ENCODE measurements around the gene GAK. TPM values are rescaled to one million over a fixed set of nuclear protein-coding genes. Genes with fewer than 3 reads are reported as not detected.

GAK gene
- total and polyA plus RNA-seq, 7 donors = 20.9 to 55.8 (median 36.4) TPM

DNA sequence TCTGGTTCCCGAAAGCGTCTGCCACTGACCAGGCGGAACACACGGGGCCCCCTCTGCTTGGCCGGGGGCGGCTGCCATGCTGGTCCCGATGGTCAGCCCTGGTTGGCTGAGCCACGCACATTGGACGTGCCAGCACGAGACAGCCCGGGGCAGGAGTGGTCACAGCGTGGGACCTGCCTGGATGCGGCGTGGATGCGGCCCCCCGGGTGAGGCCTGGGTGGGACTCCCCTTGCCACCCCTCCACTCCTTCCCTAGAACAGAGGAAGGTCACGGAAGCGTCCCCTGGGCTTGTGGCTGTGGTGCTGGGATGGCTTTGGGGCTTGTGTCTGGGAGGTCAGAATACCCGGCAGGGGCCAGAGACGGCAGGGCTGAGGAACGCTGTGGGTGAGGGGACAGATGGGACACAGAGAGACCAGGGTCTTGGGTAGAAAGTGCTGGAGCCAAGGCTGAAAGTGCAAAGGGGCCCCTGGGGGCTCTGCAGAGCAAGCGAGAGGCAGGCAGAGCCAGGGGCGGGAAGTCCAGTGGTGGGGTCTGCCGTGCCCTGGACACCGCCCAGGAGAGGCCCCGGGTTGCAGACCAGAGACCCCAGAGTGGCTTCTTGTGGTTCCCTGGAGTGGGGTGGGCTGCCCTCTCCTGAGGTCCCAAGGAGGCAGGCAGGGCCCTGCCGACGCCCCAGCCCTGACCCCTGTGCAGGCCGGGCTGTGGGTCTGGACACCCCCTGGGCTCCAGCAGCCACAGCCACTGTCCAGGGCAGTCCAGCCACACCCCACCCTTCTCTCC is 97.6 kb downstream of the GAK start:
- 67 to 71% (median 67%) methylated on average over 23 to 29 of the region's 29 CpGs for WGBS, 3 donors
- Histone ChIP-seq H3K36me3 (ENCODE audit: insufficient read depth in 1 of 2, low read depth in 1 of 2) (no peaks in the 10 kb centered on the region), H3K4me1 (no peaks in the 10 kb centered on the region), H3K27ac (no peak overlapping the region), H3K9me3 (peaks cover 14% of the 10 kb centered on the region), H3K27me3 (ENCODE audit: insufficient read depth in 3 of 3, low read length in 2 of 3) (peaks cover 0 to 25% (median 17%) of the 10 kb centered on the region in 3 donors), H3K4me3 (no peak overlapping the region)
- intact Hi-C loops (cut with DNase I) = no loop called here
- TF ChIP-seq CTCF (IDR thresholded peaks at IDR 0.05) = no peak
- ATAC-seq = no peak
- DNase-seq = peak in 1 of 2 donors; percentile 40

- no peak overlapping the region for H3K4me3 ChIP-seq
- no peak for ATAC-seq
- intact Hi-C loops (cut with DNase I) = no loop called here
- H3K27ac ChIP-seq = no peak overlapping the region
- peaks cover 0 to 32% (median 22%) of the 10 kb centered on the region in 3 donors for H3K27me3 ChIP-seq (ENCODE audit: insufficient read depth in 3 of 3, low read length in 2 of 3)
- H3K36me3 ChIP-seq (ENCODE audit: insufficient read depth in 1 of 2, low read depth in 1 of 2) = no peaks in the 10 kb centered on the region
- H3K9me3 ChIP-seq = peaks cover 12% of the 10 kb centered on the region
- TF ChIP-seq CTCF (IDR thresholded peaks at IDR 0.05) = no peak
- no peaks in the 10 kb centered on the region for H3K4me1 ChIP-seq
- 43 to 46% (median 45%) methylated on average over 18 of the region's 18 CpGs for WGBS, 3 donors
- peak; percentile 8 to 36 for DNase-seq
These were observed 98.3 kb downstream of the GAK start for GRCh38 chr4:833731-834367.

GRCh38 chr4:833156-833555 is 99.0 kb downstream of the GAK start:
- no peak for ATAC-seq
- H3K27me3 ChIP-seq (ENCODE audit: insufficient read depth in 3 of 3, low read length in 2 of 3) = peaks cover 0 to 39% (median 22%) of the 10 kb centered on the region in 3 donors
- no peaks in the 10 kb centered on the region for H3K36me3 ChIP-seq (ENCODE audit: insufficient read depth in 1 of 2, low read depth in 1 of 2)
- H3K4me3 ChIP-seq = no peak overlapping the region
- no peaks in the 10 kb centered on the region for H3K4me1 ChIP-seq
- no peak for TF ChIP-seq CTCF (IDR thresholded peaks at IDR 0.05)
- H3K27ac ChIP-seq = no peak overlapping the region
- peaks cover 6% of the 10 kb centered on the region for H3K9me3 ChIP-seq
- WGBS, 3 donors = 52 to 55% (median 53%) methylated on average over 10 of the region's 10 CpGs
- intact Hi-C loops (cut with DNase I) = no loop called here
- no peak for DNase-seq

DNA sequence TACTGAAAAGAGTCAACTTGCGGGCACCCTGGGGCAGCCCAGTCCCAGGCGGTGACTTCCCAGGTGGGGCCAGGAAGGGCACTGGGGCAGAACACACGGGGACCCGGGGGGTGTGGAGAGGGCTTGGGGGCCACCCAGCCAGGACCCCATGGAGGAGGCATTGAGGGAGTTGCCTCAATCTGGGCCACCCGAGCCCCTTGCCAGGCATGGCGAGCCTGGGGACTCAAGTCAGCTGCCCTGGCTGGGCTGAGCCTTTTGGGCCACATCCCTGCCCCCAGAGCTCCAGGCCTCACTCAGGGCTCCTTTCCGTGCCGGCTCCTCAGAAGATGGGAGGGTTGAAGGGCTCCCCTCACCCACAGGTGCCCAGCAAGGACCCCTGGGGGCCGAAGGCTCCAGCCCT is 99.6 kb downstream of the GAK start:
- no peak overlapping the region for H3K27ac ChIP-seq
- DNase-seq = peak in 1 of 2 donors; percentile 15
- peaks cover 0 to 44% (median 22%) of the 10 kb centered on the region in 3 donors for H3K27me3 ChIP-seq (ENCODE audit: insufficient read depth in 3 of 3, low read length in 2 of 3)

More for the DNA sequence above, 99.6 kb downstream of the GAK start:
- no peaks in the 10 kb centered on the region for H3K36me3 ChIP-seq (ENCODE audit: insufficient read depth in 1 of 2, low read depth in 1 of 2)
- WGBS, 3 donors = 86 to 90% (median 88%) methylated on average over 6 to 9 of the region's 9 CpGs
- ATAC-seq = no peak
- H3K4me1 ChIP-seq = no peaks in the 10 kb centered on the region
- H3K4me3 ChIP-seq = no peak overlapping the region
- peaks cover under 1% of the 10 kb centered on the region for H3K9me3 ChIP-seq
- intact Hi-C loops (cut with DNase I) = no loop called here
- no peak for TF ChIP-seq CTCF (IDR thresholded peaks at IDR 0.05)
